Psoas muscle (tissue), 8 donors: ENCODE measurements around the gene ARHGAP24. TPM values are rescaled to one million over a fixed set of nuclear protein-coding genes. Genes with fewer than 3 reads are reported as not detected.

Experiments
- ATAC-seq, 4 donors: fragments of 200-7000 bp; cut with Tn5 transposase; one replicate each; pipeline ENCODE4 v1.9.1; 2020; ENCODE audit warnings: moderate library complexity in 3 of 4, mild to moderate bottlenecking in 2 of 4
- DNase-seq, 2 donors: peaks; one replicate each; pipeline ENCODE4 v3.0.0-alpha.2; 2020
- H3K27ac ChIP-seq: fragments of 200-600 bp; one replicate; pipeline ENCODE4 v1.8.0; 2022
- H3K27me3 ChIP-seq, 3 donors: fragments of 200-600 bp in 1 of 3; one replicate each; pipeline versions ENCODE4 v1.6.1 to v1.8.0; 2013 to 2022; ENCODE audit warnings: low read length in 2 of 3, mild to moderate bottlenecking in 2 of 3, moderate library complexity in 1 of 3; ENCODE audit not compliant: insufficient read depth in 3 of 3
- H3K36me3 ChIP-seq, 2 donors: fragments of 200-600 bp in 1 of 2; one replicate each; pipeline versions ENCODE4 v1.6.1 to v1.8.0; 2013 to 2022; ENCODE audit warnings: low read depth in 1 of 2, mild to moderate bottlenecking in 1 of 2, moderate library complexity in 1 of 2; ENCODE audit not compliant: insufficient read depth in 1 of 2
- H3K4me1 ChIP-seq: fragments of 200-600 bp; one replicate; pipeline ENCODE4 v1.8.0; 2022
- H3K4me3 ChIP-seq: fragments of 200-600 bp; one replicate; pipeline ENCODE4 v1.8.0; 2022; ENCODE audit warnings: mild to moderate bottlenecking
- H3K9me3 ChIP-seq: fragments of 200-600 bp; one replicate; pipeline ENCODE4 v1.8.0; 2022
- CTCF ChIP-seq: fragments of 200-600 bp; IDR thresholded peaks from one replicate; pipeline ENCODE4 v1.8.0; 2022; ENCODE audit warnings: antibody characterized with exemption
- WGBS, 3 donors: extraction: QIAGEN DNeasy Blood & Tissue Kit; methylation state at CpG; one replicate each; pipeline versions ENCODE4 v1.1.6 to v1.1.7; 2013; 5-methylcytosine and 5-hydroxymethylcytosine counted together
- intact Hi-C, 2 donors: fragments of 100-400 bp; cut with DNase I; formaldehyde crosslinking; loops; one replicate each; pipeline versions ENCODE4 v1.11.0 to v1.14.2; 2022
- polyA plus RNA-seq, 3 donors: library from polyadenylated mRNA; stranded (reverse); fragments of 200-250 nt; gene quantifications; one replicate each; pipeline ENCODE4 v1.2.3, GENCODE V29; 2013
- total RNA-seq, 4 donors: library from RNA; stranded (reverse); fragmentation: NEBNext Ultra II Directional in 2 of 4; extraction: Animal tissue kit (Norgen Biotek cat#: 25700) in 2 of 4; gene quantifications; one replicate each; pipeline versions ENCODE4 v1.2.1 to v1.2.4, GENCODE V29; 2021 to 2023
- donor health status: healthy with polysubstance abuse.
- donor health status: DM: no; HTN: no; CAD: no; lungs with moderate emphysema.
- donor health status: Bipolar disorder and iron deficiency.
- donor health status: healthy.
- donor health status: DM: yes; HTN: yes; CAD: no.
- donor health status: DM: no; HTN: no; CAD: no.
- donor health status: DM: no; HTN: no; CAD: no.
- donor health status: DM: yes; HTN: yes; CAD: no.

Gene ARHGAP24
- total and polyA plus RNA-seq, 7 donors = 2.3 to 25.7 (median 4.6) TPM

GRCh38 chr4:85644061-85644460 is 169.1 kb downstream of the ARHGAP24 start:
- intact Hi-C loops = no loop called here
- Histone ChIP-seq H3K36me3 (no peaks in the 10 kb centered on the region), H3K4me1 (no peaks in the 10 kb centered on the region), H3K27me3 (no peaks in the 10 kb centered on the region), H3K9me3 (no peaks in the 10 kb centered on the region), H3K4me3 (no peak overlapping the region), H3K27ac (no peak overlapping the region)
- no peak for ATAC-seq
- WGBS, 3 donors = 62 to 77% (median 70%) methylated on average over 2 of the region's 2 CpGs
- no peak for TF ChIP-seq CTCF
- DNase-seq = no peak

GRCh38 chr4:85650908-85651307 is 176.0 kb downstream of the ARHGAP24 start:
- no peak overlapping the region for H3K27ac ChIP-seq
- no peak for ATAC-seq
- DNase-seq = no peak
- H3K4me3 ChIP-seq = no peak overlapping the region
- no peaks in the 10 kb centered on the region for H3K4me1 ChIP-seq
- H3K9me3 ChIP-seq = no peaks in the 10 kb centered on the region
- H3K36me3 ChIP-seq = no peaks in the 10 kb centered on the region
- no peak for TF ChIP-seq CTCF
- H3K27me3 ChIP-seq = no peaks in the 10 kb centered on the region
- intact Hi-C loops = no loop called here
- WGBS, 3 donors = 95% methylated on average over 4 of the region's 4 CpGs

- Histone ChIP-seq H3K4me3 (no peak overlapping the region), H3K36me3 (no peaks in the 10 kb centered on the region), H3K27ac (no peak overlapping the region), H3K4me1 (no peaks in the 10 kb centered on the region), H3K27me3 (no peaks in the 10 kb centered on the region), H3K9me3 (no peaks in the 10 kb centered on the region)
- TF ChIP-seq CTCF = no peak
- DNase-seq (no peak), ATAC-seq (no peak)
- intact Hi-C loops = no loop called here
- WGBS, 3 donors = 69 to 78% (median 72%) methylated on average over 2 of the region's 2 CpGs
Measured at GRCh38 chr4:85656759-85657505, 182.0 kb downstream of the ARHGAP24 start.

DNA sequence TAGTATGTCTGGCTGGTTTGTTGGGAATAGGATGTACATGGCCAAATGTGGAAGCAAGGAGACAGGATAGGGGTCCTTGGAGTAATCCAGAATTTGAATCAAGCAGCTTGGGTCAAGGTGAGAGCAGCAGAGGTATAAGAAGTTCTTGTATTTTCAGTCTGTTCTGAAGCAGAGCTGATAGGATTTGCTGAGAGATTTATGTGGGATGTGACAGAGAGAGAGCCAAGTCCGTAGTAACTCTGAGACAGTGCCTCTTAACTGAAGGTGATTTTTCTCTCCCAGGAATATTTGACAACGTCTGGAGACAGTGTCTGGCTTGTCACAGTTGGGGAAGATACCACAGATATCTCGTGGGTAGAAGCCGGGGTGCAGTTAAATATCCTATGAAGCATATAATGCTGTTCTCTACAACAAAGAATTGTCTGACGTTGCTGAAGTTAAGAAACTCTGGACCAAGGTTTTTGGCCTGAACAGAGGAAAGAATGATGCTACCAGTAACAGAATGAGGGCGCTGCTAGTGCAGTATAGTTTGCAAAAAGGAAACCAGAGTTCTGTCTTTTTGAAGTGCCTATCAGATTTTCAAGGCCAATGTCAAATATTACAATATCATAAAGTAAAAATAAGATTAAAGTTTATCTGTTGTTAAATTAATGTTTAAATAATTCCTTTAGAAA is 184.0 kb downstream of the ARHGAP24 start:
- no peak for ATAC-seq
- no peaks in the 10 kb centered on the region for H3K27me3 ChIP-seq
- 45 to 70% (median 49%) methylated on average over 6 of the region's 6 CpGs for WGBS, 3 donors
- no peak overlapping the region for H3K4me3 ChIP-seq
- H3K36me3 ChIP-seq = no peaks in the 10 kb centered on the region
- no peaks in the 10 kb centered on the region for H3K4me1 ChIP-seq
- TF ChIP-seq CTCF = no peak
- H3K27ac ChIP-seq = no peak overlapping the region
- no peaks in the 10 kb centered on the region for H3K9me3 ChIP-seq
- no peak for DNase-seq
- intact Hi-C loops = no loop called here
